GM12878 (cell line): ENCODE results near the gene IFI6. TPM values are rescaled to one million over a fixed set of nuclear protein-coding genes. Genes with fewer than 3 reads are reported as not detected.

ENCODE experiments used
- ATF3 ChIP-seq: IDR thresholded peaks from 2 replicates; pipeline ENCODE4 v1.6.1; 2011; ENCODE audit warnings: low read depth, mild to moderate bottlenecking, low read length, moderate library complexity, borderline replicate concordance; ENCODE audit errors: extremely low read depth
- ATF7 ChIP-seq: fragments of 450-650 bp; IDR thresholded peaks from 2 replicates; pipeline ENCODE4 v1.6.1; 2016; ENCODE audit warnings: low read depth, mild to moderate bottlenecking
- BACH1 ChIP-seq: fragments of 450-650 bp; IDR thresholded peaks from 2 replicates; pipeline ENCODE4 v1.6.1; 2017; ENCODE audit warnings: mild to moderate bottlenecking, borderline replicate concordance
- E4F1 ChIP-seq: fragments of 450-650 bp; IDR thresholded peaks from 2 replicates; pipeline ENCODE4 v1.6.1; 2018; ENCODE audit warnings: borderline replicate concordance, mild to moderate bottlenecking; ENCODE audit not compliant: partially characterized antibody
- EGR1 ChIP-seq, 2 experiments: IDR thresholded peaks; 1 replicate in 1 of 2; 2 replicates in 1 of 2; pipeline ENCODE4 v1.6.1; 2011 to 2012; ENCODE audit warnings: low read depth in 2 of 2, low read length in 2 of 2, borderline replicate concordance in 1 of 2, mild to moderate bottlenecking in 1 of 2, moderate library complexity in 1 of 2
- GATAD2B ChIP-seq: fragments of 450-650 bp; conservative IDR thresholded peaks from 2 replicates; pipeline ENCODE4 v1.6.1; 2017; ENCODE audit warnings: low read depth, mild to moderate bottlenecking, moderate library complexity
- MTA2 ChIP-seq: fragments of 450-650 bp; IDR thresholded peaks from 2 replicates; pipeline ENCODE4 v1.6.1; 2016; ENCODE audit warnings: low read depth, mild to moderate bottlenecking, moderate library complexity
- NFIC ChIP-seq: IDR thresholded peaks from 2 replicates; pipeline ENCODE4 v1.6.1; 2012; ENCODE audit warnings: low read depth, mild to moderate bottlenecking, inconsistent platforms, low read length, moderate library complexity
- NFYB ChIP-seq: IDR thresholded peaks from 2 replicates; pipeline ENCODE4 v1.6.1; 2011; ENCODE audit warnings: low read depth, mild to moderate bottlenecking, low read length, improper control_type of control experiment, moderate library complexity; ENCODE audit not compliant: insufficient read depth
- NR2C2 ChIP-seq: IDR thresholded peaks from 2 replicates; pipeline ENCODE4 v1.6.1; 2011; ENCODE audit warnings: borderline replicate concordance, low read depth; ENCODE audit not compliant: control insufficient read depth, insufficient read length
- NRF1 ChIP-seq: conservative IDR thresholded peaks from 2 replicates; pipeline ENCODE4 v1.6.1; 2011; ENCODE audit warnings: mild to moderate bottlenecking, low read depth, low read length, improper control_type of control experiment
- RCOR1 ChIP-seq: conservative IDR thresholded peaks from 2 replicates; pipeline ENCODE4 v1.6.1; 2012; ENCODE audit warnings: low read depth, low read length, improper control_type of control experiment
- RUNX3 ChIP-seq: IDR thresholded peaks from 2 replicates; pipeline ENCODE4 v1.6.1; 2012; ENCODE audit warnings: low read length, inconsistent platforms
- SREBF2 ChIP-seq: IDR thresholded peaks from 2 replicates; pipeline ENCODE4 v1.6.1; 2012; ENCODE audit warnings: mild to moderate bottlenecking, low read length
- SRF ChIP-seq, 2 experiments: IDR thresholded peaks; 2 replicates each; pipeline ENCODE4 v1.6.1; 2011; ENCODE audit warnings: low read depth in 2 of 2, low read length in 2 of 2, mild to moderate bottlenecking in 1 of 2, moderate library complexity in 1 of 2
- TCF7 ChIP-seq: IDR thresholded peaks from 2 replicates; pipeline ENCODE4 v1.6.1; 2014; ENCODE audit warnings: antibody characterized with exemption, borderline replicate concordance
- USF1 ChIP-seq: IDR thresholded peaks from 2 replicates; pipeline ENCODE4 v1.6.1; 2011; ENCODE audit warnings: borderline replicate concordance, low read depth, mild to moderate bottlenecking, moderate library complexity, mixed read lengths, low read length; ENCODE audit not compliant: insufficient read depth; ENCODE audit errors: extremely low read length
- ZBTB33 ChIP-seq: fragments of 450-650 bp; IDR thresholded peaks from 2 replicates; pipeline ENCODE4 v1.6.1; 2017; ENCODE audit warnings: mild to moderate bottlenecking
- ZBTB40 ChIP-seq: fragments of 450-650 bp; IDR thresholded peaks from 2 replicates; pipeline ENCODE4 v1.6.1; 2016; ENCODE audit warnings: mild to moderate bottlenecking, moderate library complexity, borderline replicate concordance
- ZNF274 ChIP-seq: IDR thresholded peaks from one replicate; pipeline ENCODE4 v1.8.0; 2011; ENCODE audit not compliant: insufficient read length, insufficient read depth
- polyA plus RNA-seq, 11 experiments: library from polyadenylated mRNA; depleted of rRNA in 4 of 11; unstranded in 6 of 11; stranded (reverse) in 5 of 11; fragments of >200 nt; fragmentation: Nextera tagmentation in 4 of 11; fragmentation: Illumina TruSeq in 1 of 11; extraction: Ambion mirVana in 4 of 11; extraction: Trizol in 1 of 11; gene quantifications; 1 replicate in 1 of 11; 2 replicates in 10 of 11; pipeline versions ENCODE4 v1.2.1 to v1.2.3, GENCODE V29; 2011 to 2016; ENCODE audit warnings: inconsistent platforms in 2 of 11, missing spikeins in 2 of 11, low read depth in 1 of 11
- total RNA-seq, 4 experiments: library from RNA; depleted of rRNA in 3 of 4; stranded (reverse); fragments of >200 nt in 3 of 4; fragmentation: Illumina TruSeq in 1 of 4; extraction: Trizol in 1 of 4; gene quantifications; 2 replicates each; pipeline versions ENCODE4 v1.2.1 to v1.2.3, GENCODE V29; 2013 to 2021

The IFI6 gene
- total and polyA plus RNA-seq, 10 of the 15 experiments (the other 5 are each of a cell fraction or from before 2014, with no cell fraction given), result 5.6 to 123 (median 69.0) TPM

- TF ChIP-seq ATF3 (no peak), MTA2 (no peak), RCOR1 (no peak), TCF7 (no peak), EGR1 (IDR thresholded peaks at IDR 0.05; ENCODE audit: borderline replicate concordance in 1 of 2, low read depth in 2 of 2, low read length in 2 of 2) (peak in 1 of 2 experiments; percentile 63; a peak in 1 of 3 replicates), ZBTB33 (no peak), RUNX3 (no peak), ATF7 (no peak), ZBTB40 (no peak), E4F1 (no peak), NRF1 (no peak), NFYB (peak; percentile 84), ZNF274 (no peak), SRF (IDR thresholded peaks at IDR 0.05; ENCODE audit: low read depth in 2 of 2, low read length in 2 of 2) (no peak), GATAD2B (no peak), SREBF2 (no peak), BACH1 (no peak), USF1 (no peak), NR2C2 (no peak), NFIC (no peak)
Observed at GRCh38 chr1:27671964-27672749, at the start of gene IFI6 (continued).
